NCI-H2196 (cell line): ENCODE data around the gene PTPN3.
A peak's percentile ranks its signal among the peaks of the same experiment; 100 is the strongest.

Experiments
- DNase-seq: peaks from one replicate; lab custom pipeline; 2025; ENCODE audit not compliant: unreplicated experiment; lab: John Stamatoyannopoulos, UW

PTPN3 gene

GRCh38 chr9:109504689-109505088 lies 6.6 kb upstream of the PTPN3 start:
- no peak for DNase-seq

GRCh38 chr9:109500421-109500974 lies 2.4 kb upstream of the PTPN3 start:
- no peak for DNase-seq

- DNase-seq, result peak; percentile 35
These were observed 1.7 kb upstream of the PTPN3 start for GRCh38 chr9:109499631-109500410.

GRCh38 chr9:109499093-109499630 lies 1.1 kb upstream of the PTPN3 start:
- no peak for DNase-seq

GRCh38 chr9:109497226-109498153 lies 617 bp downstream of the PTPN3 start:
- DNase-seq, result peak; percentile 16

- DNase-seq, result no peak
These were observed 1.3 kb downstream of the PTPN3 start for GRCh38 chr9:109496841-109497225.

- no peak for DNase-seq
These were observed 1.9 kb downstream of the PTPN3 start for GRCh38 chr9:109496218-109496617.

GRCh38 chr9:109493648-109494047 lies 4.5 kb downstream of the PTPN3 start:
- no peak for DNase-seq

- DNase-seq, result no peak
These were observed 6.5 kb downstream of the PTPN3 start for GRCh38 chr9:109491590-109491989.

- no peak for DNase-seq
These were observed 9.2 kb downstream of the PTPN3 start for GRCh38 chr9:109488791-109489492.

GRCh38 chr9:109488351-109488750 lies 9.8 kb downstream of the PTPN3 start:
- DNase-seq, result no peak

- no peak for DNase-seq
These were observed 10.9 kb downstream of the PTPN3 start for GRCh38 chr9:109487247-109487646.

- no peak for DNase-seq
These were observed 14.2 kb downstream of the PTPN3 start for GRCh38 chr9:109483744-109484429.

- no peak for DNase-seq
These were observed 15.7 kb downstream of the PTPN3 start for GRCh38 chr9:109482391-109482916.

- no peak for DNase-seq
These were observed 16.3 kb downstream of the PTPN3 start for GRCh38 chr9:109481856-109482255.

- DNase-seq, result no peak
These were observed 18.3 kb downstream of the PTPN3 start for GRCh38 chr9:109479822-109480221.

- DNase-seq, result no peak
These were observed 19.3 kb downstream of the PTPN3 start for GRCh38 chr9:109478665-109479380.

GRCh38 chr9:109478051-109478563 lies 20.0 kb downstream of the PTPN3 start:
- DNase-seq, result no peak
